GM23338 (cell line): ENCODE data around the gene OR13C2. TPM values are rescaled to one million over a fixed set of nuclear protein-coding genes. Genes with fewer than 3 reads are reported as not detected.

ENCODE experiments used
- ATAC-seq: fragments of 200-7000 bp; cut with Tn5 transposase; 3 replicates; pipeline ENCODE4 v1.9.1; 2020
- DNase-seq: peaks from one replicate; pipeline ENCODE4 v3.0.0-alpha.2; 2015; ENCODE audit warnings: low spot score
- H2AFZ ChIP-seq: fragments of 200-600 bp; sonication (generic); 2 replicates; pipeline ENCODE4 v1.8.0; 2016; ENCODE audit warnings: antibody characterized with exemption, mild to moderate bottlenecking, moderate library complexity
- H3F3A ChIP-seq: fragments of 200-600 bp; sonication (generic); replicated peaks from 2 replicates; pipeline ENCODE4 v1.8.0; 2017; ENCODE audit warnings: antibody characterized with exemption, mixed run types, low read depth
- H3K27ac ChIP-seq: fragments of 200-600 bp; sonication (generic); 2 replicates; pipeline ENCODE4 v1.6.1; 2016; ENCODE audit warnings: low read depth
- H3K27me3 ChIP-seq: fragments of 200-600 bp; sonication (generic); 2 replicates; pipeline ENCODE4 v1.8.0; 2016; ENCODE audit warnings: mild to moderate bottlenecking, mixed run types, moderate library complexity; ENCODE audit not compliant: insufficient read depth
- H3K36me3 ChIP-seq: fragments of 200-600 bp; sonication (generic); 2 replicates; pipeline ENCODE4 v1.8.0; 2016; ENCODE audit warnings: mild to moderate bottlenecking; ENCODE audit not compliant: insufficient read depth
- H3K4me1 ChIP-seq: fragments of 200-600 bp; sonication (generic); 2 replicates; pipeline ENCODE4 v1.8.0; 2016; ENCODE audit warnings: mild to moderate bottlenecking, moderate library complexity; ENCODE audit not compliant: insufficient read depth
- H3K4me2 ChIP-seq: fragments of 200-600 bp; sonication (generic); 2 replicates; pipeline ENCODE4 v1.7.1; 2017; ENCODE audit warnings: mixed run types
- H3K4me3 ChIP-seq: fragments of 200-600 bp; sonication (generic); 2 replicates; pipeline ENCODE4 v1.6.1; 2016; ENCODE audit warnings: mixed run types
- H3K79me2 ChIP-seq: fragments of 200-600 bp; sonication (generic); replicated peaks from 2 replicates; pipeline ENCODE4 v1.8.0; 2017; ENCODE audit warnings: mild to moderate bottlenecking; ENCODE audit not compliant: insufficient read depth
- H3K9me2 ChIP-seq: fragments of 200-600 bp; sonication (generic); 2 replicates; pipeline ENCODE4 v1.8.0; 2017; ENCODE audit not compliant: insufficient read depth
- H4K20me1 ChIP-seq: fragments of 200-600 bp; sonication (generic); replicated peaks from 2 replicates; pipeline ENCODE4 v1.8.0; 2017; ENCODE audit warnings: mild to moderate bottlenecking; ENCODE audit not compliant: insufficient read depth
- H3K27ac Mint-ChIP-seq: 2 replicates; pipeline ENCODE4 v1.8.0; 2020; ENCODE audit warnings: inconsistent platforms, mild to moderate bottlenecking, moderate library complexity, mixed read lengths
- H3K27me3 Mint-ChIP-seq: 3 replicates; pipeline ENCODE4 v1.8.0; 2022; ENCODE audit warnings: low read depth, mild to moderate bottlenecking, moderate library complexity, mixed read lengths, inconsistent platforms; ENCODE audit not compliant: insufficient read depth, poor library complexity
- H3K36me3 Mint-ChIP-seq: 3 replicates; pipeline ENCODE4 v1.8.0; 2021; ENCODE audit warnings: low read depth, mild to moderate bottlenecking, inconsistent platforms, moderate library complexity, mixed read lengths
- H3K4me1 Mint-ChIP-seq: 3 replicates; pipeline ENCODE4 v1.8.0; 2020; ENCODE audit warnings: mild to moderate bottlenecking, inconsistent platforms, mixed read lengths
- H3K4me3 Mint-ChIP-seq: 3 replicates; pipeline ENCODE4 v1.8.0; 2021; ENCODE audit warnings: moderate library complexity, mild to moderate bottlenecking, inconsistent platforms, mixed read lengths
- H3K9me3 Mint-ChIP-seq: 3 replicates; pipeline ENCODE4 v1.8.0; 2020; ENCODE audit warnings: moderate library complexity, mild to moderate bottlenecking, inconsistent platforms, mixed read lengths
- CREB1 ChIP-seq: fragments of 250-450 bp; sonication (Bioruptor Pico); IDR thresholded peaks from 2 replicates; pipeline ENCODE4 v1.5.0; 2020; ENCODE audit warnings: low read depth, mild to moderate bottlenecking, moderate library complexity
- ETS1 ChIP-seq: IDR thresholded peaks from 2 replicates; pipeline ENCODE4 v1.6.1; 2016; ENCODE audit warnings: antibody characterized with exemption
- EZH2 ChIP-seq: fragments of 200-600 bp; sonication (generic); IDR thresholded peaks from one replicate; pipeline ENCODE4 v1.8.0; 2017; ENCODE audit warnings: antibody characterized with exemption, mild to moderate bottlenecking, low read depth; ENCODE audit not compliant: unreplicated experiment
- EZH2phosphoT487 ChIP-seq: fragments of 200-600 bp; sonication (generic); IDR thresholded peaks from one replicate; pipeline ENCODE4 v1.8.1; 2018; ENCODE audit warnings: antibody characterized with exemption; ENCODE audit not compliant: unreplicated experiment
- JUNB ChIP-seq: IDR thresholded peaks from one replicate; pipeline ENCODE4 v1.6.1; 2016; ENCODE audit warnings: antibody characterized with exemption; ENCODE audit not compliant: unreplicated experiment
- NANOG ChIP-seq: IDR thresholded peaks from 2 replicates; pipeline ENCODE4 v1.6.1; 2016; ENCODE audit warnings: antibody characterized with exemption, borderline replicate concordance
- POLR2AphosphoS5 ChIP-seq: IDR thresholded peaks from 2 replicates; pipeline ENCODE4 v1.6.1; 2016; ENCODE audit warnings: antibody characterized with exemption, low read depth
- STAT1 ChIP-seq: IDR thresholded peaks from one replicate; pipeline ENCODE4 v1.6.1; 2016; ENCODE audit warnings: antibody characterized with exemption; ENCODE audit not compliant: unreplicated experiment
- ZNF114 ChIP-seq: fragments of 250-450 bp; sonication (Bioruptor Pico); IDR thresholded peaks from 2 replicates; pipeline ENCODE4 v1.5.0; 2020; ENCODE audit warnings: mild to moderate bottlenecking, moderate library complexity
- ZNF331 ChIP-seq: fragments of 250-450 bp; sonication (Bioruptor Pico); IDR thresholded peaks from 2 replicates; pipeline ENCODE4 v1.5.0; 2020; ENCODE audit warnings: low read depth, mild to moderate bottlenecking, moderate library complexity
- polyA plus RNA-seq: library from polyadenylated mRNA; unstranded; fragments of >200 nt; fragmentation: Nextera tagmentation; extraction: Ambion mirVana; gene quantifications from 2 replicates; pipeline ENCODE4 v1.2.1, GENCODE V29; 2016
- total RNA-seq: library from RNA; depleted of rRNA; stranded (reverse); fragments of >200 nt; shearing (Covaris generic); gene quantifications from 2 replicates; pipeline ENCODE4 v1.2.3, GENCODE V29; 2014
- TF ChIP-seq, protein P1 (sequence below): fragments of 250-450 bp; sonication (Bioruptor Pico); IDR thresholded peaks from 2 replicates; pipeline ENCODE4 v1.5.0; 2020; ENCODE audit warnings: mild to moderate bottlenecking, moderate library complexity
- TF ChIP-seq, protein P2 (sequence below), 2 experiments: fragments of 200-600 bp in 1 of 2; sonication (generic) in 1 of 2; conservative IDR thresholded peaks; 2 replicates each; pipeline versions ENCODE4 v1.5.1 to v1.6.1; 2016 to 2017; ENCODE audit warnings: antibody characterized with exemption in 2 of 2, low read depth in 2 of 2, mild to moderate bottlenecking in 2 of 2, moderate library complexity in 1 of 2
- TF ChIP-seq, protein P3 (sequence below): IDR thresholded peaks from one replicate; pipeline ENCODE4 v1.6.1; 2018; ENCODE audit warnings: antibody characterized with exemption; ENCODE audit not compliant: unreplicated experiment

The OR13C2 gene
- total and polyA plus RNA-seq, 2 experiments from 2014 or later: not detected

GRCh38 chr9:104568868-104569267 is 36.6 kb downstream of the OR13C2 start, which contains the start of gene OR13C8:
Gene OR13C8, plus strand, starts transcription at chr9:104569168. Its CDS starts 0 bp downstream, at chr9:104569168.
- Histone ChIP-seq H3K27me3 (no peaks in the 10 kb centered on the region), H3K4me1 (no peaks in the 10 kb centered on the region), H3K79me2 (no peaks in the 10 kb centered on the region), H2AFZ (no peak within 1 kb of the TSS), H3K9me2 (0 out of 2 replicates have a peak, but pooled peaks cover 2% of the 10 kb centered on the region), H4K20me1 (no peaks in the 10 kb centered on the region), H3K36me3 (no peaks in the 10 kb centered on the region), H3K4me3 (no peak within 1 kb of the TSS), H3F3A (no peaks in the 10 kb centered on the region), H3K27ac (no peak within 1 kb of the TSS), H3K4me2 (no peak within 1 kb of the TSS)
- ATAC-seq (no peak), DNase-seq (no peak)
- Mint-ChIP-seq H3K9me3 (peaks cover 6% of the 10 kb centered on the region; the same call in 2 of the 3 replicates), H3K4me1 (no peaks in the 10 kb centered on the region), H3K36me3 (no peaks in the 10 kb centered on the region), H3K27me3 (no peaks in the 10 kb centered on the region), H3K4me3 (no peak within 1 kb of the TSS), H3K27ac (no peak within 1 kb of the TSS)
- TF ChIP-seq CREB1 (CRISPR knock-in tag) (no peak), EZH2phosphoT487 (no peak), EZH2 (no peak), ZNF331 (no peak), NANOG (no peak), ZNF114 (CRISPR knock-in tag) (no peak), ETS1 (no peak), POLR2AphosphoS5 (no peak), STAT1 (no peak), JUNB (no peak)
- TF ChIP-seq, protein P1, sequence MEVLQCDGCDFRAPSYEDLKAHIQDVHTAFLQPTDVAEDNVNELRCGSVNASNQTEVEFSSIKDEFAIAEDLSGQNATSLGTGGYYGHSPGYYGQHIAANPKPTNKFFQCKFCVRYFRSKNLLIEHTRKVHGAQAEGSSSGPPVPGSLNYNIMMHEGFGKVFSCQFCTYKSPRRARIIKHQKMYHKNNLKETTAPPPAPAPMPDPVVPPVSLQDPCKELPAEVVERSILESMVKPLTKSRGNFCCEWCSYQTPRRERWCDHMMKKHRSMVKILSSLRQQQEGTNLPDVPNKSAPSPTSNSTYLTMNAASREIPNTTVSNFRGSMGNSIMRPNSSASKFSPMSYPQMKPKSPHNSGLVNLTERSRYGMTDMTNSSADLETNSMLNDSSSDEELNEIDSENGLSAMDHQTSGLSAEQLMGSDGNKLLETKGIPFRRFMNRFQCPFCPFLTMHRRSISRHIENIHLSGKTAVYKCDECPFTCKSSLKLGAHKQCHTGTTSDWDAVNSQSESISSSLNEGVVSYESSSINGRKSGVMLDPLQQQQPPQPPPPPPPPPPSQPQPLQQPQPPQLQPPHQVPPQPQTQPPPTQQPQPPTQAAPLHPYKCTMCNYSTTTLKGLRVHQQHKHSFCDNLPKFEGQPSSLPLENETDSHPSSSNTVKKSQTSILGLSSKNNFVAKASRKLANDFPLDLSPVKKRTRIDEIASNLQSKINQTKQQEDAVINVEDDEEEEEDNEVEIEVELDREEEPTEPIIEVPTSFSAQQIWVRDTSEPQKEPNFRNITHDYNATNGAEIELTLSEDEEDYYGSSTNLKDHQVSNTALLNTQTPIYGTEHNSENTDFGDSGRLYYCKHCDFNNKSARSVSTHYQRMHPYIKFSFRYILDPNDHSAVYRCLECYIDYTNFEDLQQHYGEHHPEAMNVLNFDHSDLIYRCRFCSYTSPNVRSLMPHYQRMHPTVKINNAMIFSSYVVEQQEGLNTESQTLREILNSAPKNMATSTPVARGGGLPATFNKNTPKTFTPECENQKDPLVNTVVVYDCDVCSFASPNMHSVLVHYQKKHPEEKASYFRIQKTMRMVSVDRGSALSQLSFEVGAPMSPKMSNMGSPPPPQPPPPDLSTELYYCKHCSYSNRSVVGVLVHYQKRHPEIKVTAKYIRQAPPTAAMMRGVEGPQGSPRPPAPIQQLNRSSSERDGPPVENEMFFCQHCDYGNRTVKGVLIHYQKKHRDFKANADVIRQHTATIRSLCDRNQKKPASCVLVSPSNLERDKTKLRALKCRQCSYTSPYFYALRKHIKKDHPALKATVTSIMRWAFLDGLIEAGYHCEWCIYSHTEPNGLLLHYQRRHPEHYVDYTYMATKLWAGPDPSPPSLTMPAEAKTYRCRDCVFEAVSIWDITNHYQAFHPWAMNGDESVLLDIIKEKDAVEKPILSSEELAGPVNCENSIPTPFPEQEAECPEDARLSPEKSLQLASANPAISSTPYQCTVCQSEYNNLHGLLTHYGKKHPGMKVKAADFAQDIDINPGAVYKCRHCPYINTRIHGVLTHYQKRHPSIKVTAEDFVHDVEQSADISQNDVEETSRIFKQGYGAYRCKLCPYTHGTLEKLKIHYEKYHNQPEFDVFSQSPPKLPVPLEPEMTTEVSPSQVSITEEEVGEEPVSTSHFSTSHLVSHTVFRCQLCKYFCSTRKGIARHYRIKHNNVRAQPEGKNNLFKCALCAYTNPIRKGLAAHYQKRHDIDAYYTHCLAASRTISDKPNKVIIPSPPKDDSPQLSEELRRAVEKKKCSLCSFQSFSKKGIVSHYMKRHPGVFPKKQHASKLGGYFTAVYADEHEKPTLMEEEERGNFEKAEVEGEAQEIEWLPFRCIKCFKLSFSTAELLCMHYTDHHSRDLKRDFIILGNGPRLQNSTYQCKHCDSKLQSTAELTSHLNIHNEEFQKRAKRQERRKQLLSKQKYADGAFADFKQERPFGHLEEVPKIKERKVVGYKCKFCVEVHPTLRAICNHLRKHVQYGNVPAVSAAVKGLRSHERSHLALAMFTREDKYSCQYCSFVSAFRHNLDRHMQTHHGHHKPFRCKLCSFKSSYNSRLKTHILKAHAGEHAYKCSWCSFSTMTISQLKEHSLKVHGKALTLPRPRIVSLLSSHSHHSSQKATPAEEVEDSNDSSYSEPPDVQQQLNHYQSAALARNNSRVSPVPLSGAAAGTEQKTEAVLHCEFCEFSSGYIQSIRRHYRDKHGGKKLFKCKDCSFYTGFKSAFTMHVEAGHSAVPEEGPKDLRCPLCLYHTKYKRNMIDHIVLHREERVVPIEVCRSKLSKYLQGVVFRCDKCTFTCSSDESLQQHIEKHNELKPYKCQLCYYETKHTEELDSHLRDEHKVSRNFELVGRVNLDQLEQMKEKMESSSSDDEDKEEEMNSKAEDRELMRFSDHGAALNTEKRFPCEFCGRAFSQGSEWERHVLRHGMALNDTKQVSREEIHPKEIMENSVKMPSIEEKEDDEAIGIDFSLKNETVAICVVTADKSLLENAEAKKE (CRISPR knock-in tag): no peak
- TF ChIP-seq, protein P2, sequence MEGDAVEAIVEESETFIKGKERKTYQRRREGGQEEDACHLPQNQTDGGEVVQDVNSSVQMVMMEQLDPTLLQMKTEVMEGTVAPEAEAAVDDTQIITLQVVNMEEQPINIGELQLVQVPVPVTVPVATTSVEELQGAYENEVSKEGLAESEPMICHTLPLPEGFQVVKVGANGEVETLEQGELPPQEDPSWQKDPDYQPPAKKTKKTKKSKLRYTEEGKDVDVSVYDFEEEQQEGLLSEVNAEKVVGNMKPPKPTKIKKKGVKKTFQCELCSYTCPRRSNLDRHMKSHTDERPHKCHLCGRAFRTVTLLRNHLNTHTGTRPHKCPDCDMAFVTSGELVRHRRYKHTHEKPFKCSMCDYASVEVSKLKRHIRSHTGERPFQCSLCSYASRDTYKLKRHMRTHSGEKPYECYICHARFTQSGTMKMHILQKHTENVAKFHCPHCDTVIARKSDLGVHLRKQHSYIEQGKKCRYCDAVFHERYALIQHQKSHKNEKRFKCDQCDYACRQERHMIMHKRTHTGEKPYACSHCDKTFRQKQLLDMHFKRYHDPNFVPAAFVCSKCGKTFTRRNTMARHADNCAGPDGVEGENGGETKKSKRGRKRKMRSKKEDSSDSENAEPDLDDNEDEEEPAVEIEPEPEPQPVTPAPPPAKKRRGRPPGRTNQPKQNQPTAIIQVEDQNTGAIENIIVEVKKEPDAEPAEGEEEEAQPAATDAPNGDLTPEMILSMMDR (conservative IDR thresholded peaks at IDR 0.05; ENCODE audit: low read depth in 2 of 2): no peak
- TF ChIP-seq, protein P3, sequence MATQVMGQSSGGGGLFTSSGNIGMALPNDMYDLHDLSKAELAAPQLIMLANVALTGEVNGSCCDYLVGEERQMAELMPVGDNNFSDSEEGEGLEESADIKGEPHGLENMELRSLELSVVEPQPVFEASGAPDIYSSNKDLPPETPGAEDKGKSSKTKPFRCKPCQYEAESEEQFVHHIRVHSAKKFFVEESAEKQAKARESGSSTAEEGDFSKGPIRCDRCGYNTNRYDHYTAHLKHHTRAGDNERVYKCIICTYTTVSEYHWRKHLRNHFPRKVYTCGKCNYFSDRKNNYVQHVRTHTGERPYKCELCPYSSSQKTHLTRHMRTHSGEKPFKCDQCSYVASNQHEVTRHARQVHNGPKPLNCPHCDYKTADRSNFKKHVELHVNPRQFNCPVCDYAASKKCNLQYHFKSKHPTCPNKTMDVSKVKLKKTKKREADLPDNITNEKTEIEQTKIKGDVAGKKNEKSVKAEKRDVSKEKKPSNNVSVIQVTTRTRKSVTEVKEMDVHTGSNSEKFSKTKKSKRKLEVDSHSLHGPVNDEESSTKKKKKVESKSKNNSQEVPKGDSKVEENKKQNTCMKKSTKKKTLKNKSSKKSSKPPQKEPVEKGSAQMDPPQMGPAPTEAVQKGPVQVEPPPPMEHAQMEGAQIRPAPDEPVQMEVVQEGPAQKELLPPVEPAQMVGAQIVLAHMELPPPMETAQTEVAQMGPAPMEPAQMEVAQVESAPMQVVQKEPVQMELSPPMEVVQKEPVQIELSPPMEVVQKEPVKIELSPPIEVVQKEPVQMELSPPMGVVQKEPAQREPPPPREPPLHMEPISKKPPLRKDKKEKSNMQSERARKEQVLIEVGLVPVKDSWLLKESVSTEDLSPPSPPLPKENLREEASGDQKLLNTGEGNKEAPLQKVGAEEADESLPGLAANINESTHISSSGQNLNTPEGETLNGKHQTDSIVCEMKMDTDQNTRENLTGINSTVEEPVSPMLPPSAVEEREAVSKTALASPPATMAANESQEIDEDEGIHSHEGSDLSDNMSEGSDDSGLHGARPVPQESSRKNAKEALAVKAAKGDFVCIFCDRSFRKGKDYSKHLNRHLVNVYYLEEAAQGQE: no peak
